HG03196 (cell line): ENCODE measurements around the gene STXBP4.

Experiments
- ATAC-seq: cut with Tn5 transposase; IDR thresholded peaks from one replicate; pipeline ENCODE4 v1.9.1; 2021; ENCODE audit not compliant: unreplicated experiment

The STXBP4 gene

GRCh38 chr17:55216888-55217287 lies 248.3 kb downstream of the STXBP4 start:
- ATAC-seq, result no peak

GRCh38 chr17:55219459-55219858 lies 250.9 kb downstream of the STXBP4 start:
- ATAC-seq, result no peak

- no peak for ATAC-seq
These were observed 251.4 kb downstream of the STXBP4 start for GRCh38 chr17:55219934-55220333.
